SK-N-MC (cell line): Measurements from ENCODE around the gene ATP1B1.

Experiments used
- DNase-seq: peaks from one replicate; pipeline ENCODE4 v3.0.0-alpha.2; 2011; ENCODE audit warnings: low read depth, low spot score
- H3K27ac ChIP-seq: fragments of 200-600 bp; sonication (generic); 2 replicates; pipeline ENCODE4 v1.5.1; 2016; ENCODE audit warnings: mixed run types
- H3K36me3 ChIP-seq: fragments of 200-600 bp; sonication (generic); 2 replicates; pipeline ENCODE4 v1.6.1; 2017; ENCODE audit warnings: antibody characterized with exemption, low read length, mixed read lengths; ENCODE audit not compliant: insufficient read depth
- H3K4me3 ChIP-seq: fragments of 200-600 bp; sonication (generic); 2 replicates; pipeline ENCODE4 v1.5.1; 2016
- H3K9ac ChIP-seq: fragments of 200-600 bp; sonication (generic); 2 replicates; pipeline ENCODE4 v1.8.0; 2017; ENCODE audit warnings: mixed run types, mixed read lengths; ENCODE audit not compliant: insufficient read length
- H3K9me3 ChIP-seq: fragments of 200-600 bp; sonication (generic); 2 replicates; pipeline ENCODE4 v1.6.1; 2017; ENCODE audit warnings: low read depth, mild to moderate bottlenecking, antibody characterized with exemption, low read length, moderate library complexity, mixed read lengths
- EZH2 ChIP-seq: fragments of 200-600 bp; sonication (generic); IDR thresholded peaks from one replicate; pipeline ENCODE4 v1.6.1; 2017; ENCODE audit warnings: antibody characterized with exemption
- FOXP2 ChIP-seq: optimal IDR thresholded peaks from 2 replicates; pipeline ENCODE3; 2011; ENCODE audit warnings: mild to moderate bottlenecking, moderate library complexity; ENCODE audit not compliant: insufficient read depth; ENCODE audit errors: extremely low read length, control extremely low read depth
- POLR2AphosphoS5 ChIP-seq: IDR thresholded peaks from 2 replicates; pipeline ENCODE4 v1.6.1; 2012; ENCODE audit warnings: mild to moderate bottlenecking, low read depth, low read length, borderline replicate concordance

ATP1B1 gene

DNA sequence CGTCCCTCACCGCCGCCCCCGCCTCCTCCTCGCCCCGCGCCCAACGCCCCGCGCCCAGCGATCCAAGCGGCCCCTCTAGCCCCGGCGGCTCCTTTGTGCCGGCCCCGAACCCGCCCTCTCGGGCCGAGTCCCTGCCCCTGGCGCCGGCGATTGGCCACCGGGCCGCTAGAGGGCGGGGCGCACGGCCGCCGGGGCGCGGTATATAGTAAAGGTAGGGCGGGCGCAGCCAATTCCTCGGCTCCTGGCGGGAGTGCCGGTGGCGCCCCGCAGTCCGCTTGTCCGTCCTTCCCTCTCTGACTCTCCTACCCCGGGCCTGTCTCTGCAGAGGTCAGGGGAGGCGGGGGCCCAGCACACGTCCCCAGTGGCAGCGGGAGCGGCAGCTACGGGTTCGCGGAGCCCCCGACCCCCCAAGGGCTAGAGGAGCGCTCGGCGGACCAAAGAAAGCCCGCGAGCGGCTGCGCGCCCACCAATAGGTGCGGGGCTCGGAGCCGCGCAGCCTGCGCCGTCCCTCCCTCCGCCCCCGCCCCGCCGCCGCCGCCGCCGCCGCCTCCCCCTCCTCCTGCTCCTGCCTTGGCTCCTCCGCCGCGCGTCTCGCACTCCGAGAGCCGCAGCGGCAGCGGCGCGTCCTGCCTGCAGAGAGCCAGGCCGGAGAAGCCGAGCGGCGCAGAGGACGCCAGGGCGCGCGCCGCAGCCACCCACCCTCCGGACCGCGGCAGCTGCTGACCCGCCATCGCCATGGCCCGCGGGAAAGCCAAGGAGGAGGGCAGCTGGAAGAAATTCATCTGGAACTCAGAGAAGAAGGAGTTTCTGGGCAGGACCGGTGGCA is at the start of gene ATP1B1:
TSS of gene ATP1B1 (plus strand) at position 596 of the 826 bp plus-strand sequence. CDS start at position 736, 140 bp downstream.
- H3K9me3 ChIP-seq, result no peaks in the 10 kb centered on the region
- no peak for DNase-seq
- H3K4me3 ChIP-seq, result peak within 1 kb of the TSS; percentile 88
- H3K36me3 ChIP-seq, result no peaks in the 10 kb centered on the region
- no peak within 1 kb of the TSS for H3K27ac ChIP-seq
- no peak within 1 kb of the TSS for H3K9ac ChIP-seq
- TF ChIP-seq EZH2, result no peak
- TF ChIP-seq POLR2AphosphoS5, result peak; percentile 70; the same call in 1 of the 2 replicates
- TF ChIP-seq FOXP2, result no peak

- H3K4me3 ChIP-seq, result no peak overlapping the region
- DNase-seq, result no peak
- H3K27ac ChIP-seq, result no peak overlapping the region
- H3K9ac ChIP-seq, result no peak overlapping the region
- TF ChIP-seq FOXP2 (no peak), POLR2AphosphoS5 (no peak), EZH2 (no peak)
- H3K36me3 ChIP-seq, result no peaks in the 10 kb centered on the region
- H3K9me3 ChIP-seq, result no peaks in the 10 kb centered on the region
Measured at GRCh38 chr1:169059421-169059820, 47.1 kb upstream of the ATP1B1 start.

GRCh38 chr1:169060043-169060722 is 46.3 kb upstream of the ATP1B1 start:
- DNase-seq, result no peak
- H3K9ac ChIP-seq, result no peak overlapping the region

GRCh38 chr1:169060919-169061639 is 45.4 kb upstream of the ATP1B1 start:
- no peak for DNase-seq
- TF ChIP-seq POLR2AphosphoS5 (no peak), FOXP2 (no peak), EZH2 (no peak)
- Histone ChIP-seq H3K4me3 (no peak overlapping the region), H3K36me3 (no peaks in the 10 kb centered on the region), H3K9ac (no peak overlapping the region), H3K9me3 (no peaks in the 10 kb centered on the region), H3K27ac (no peak overlapping the region)

More at GRCh38 chr1:169060043-169060722, 46.3 kb upstream of the ATP1B1 start:
- no peaks in the 10 kb centered on the region for H3K36me3 ChIP-seq
- no peaks in the 10 kb centered on the region for H3K9me3 ChIP-seq
- TF ChIP-seq POLR2AphosphoS5 (no peak), EZH2 (no peak), FOXP2 (no peak)
- no peak overlapping the region for H3K4me3 ChIP-seq
- no peak overlapping the region for H3K27ac ChIP-seq

DNA sequence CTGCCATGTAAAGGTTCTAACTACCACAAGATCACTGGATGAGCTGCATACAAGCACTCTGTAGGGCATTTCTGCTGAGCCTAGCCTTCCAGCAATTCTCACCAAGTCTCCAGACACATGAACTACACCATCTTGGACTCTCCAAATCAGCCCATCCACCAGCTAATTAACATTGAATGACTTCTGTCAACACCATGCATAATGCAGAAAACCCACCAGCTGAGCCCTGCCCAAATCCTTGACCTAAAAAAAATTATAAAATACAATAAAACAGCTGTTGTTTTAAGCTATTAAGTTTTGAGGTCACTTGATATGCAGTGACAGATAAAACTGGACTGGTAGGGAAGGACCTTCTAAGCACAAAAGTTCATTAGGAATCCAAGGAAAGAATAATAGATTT is 44.3 kb upstream of the ATP1B1 start:
- Histone ChIP-seq H3K9ac (no peak overlapping the region), H3K9me3 (no peaks in the 10 kb centered on the region), H3K36me3 (no peaks in the 10 kb centered on the region), H3K27ac (no peak overlapping the region), H3K4me3 (no peak overlapping the region)
- DNase-seq, result no peak
- TF ChIP-seq POLR2AphosphoS5 (no peak), FOXP2 (no peak), EZH2 (no peak)

GRCh38 chr1:169064103-169064502 is 42.4 kb upstream of the ATP1B1 start:
- Histone ChIP-seq H3K9ac (no peak overlapping the region), H3K27ac (no peak overlapping the region), H3K4me3 (no peak overlapping the region), H3K9me3 (no peaks in the 10 kb centered on the region), H3K36me3 (no peaks in the 10 kb centered on the region)
- no peak for DNase-seq
- TF ChIP-seq POLR2AphosphoS5 (no peak), EZH2 (no peak), FOXP2 (no peak)

DNA sequence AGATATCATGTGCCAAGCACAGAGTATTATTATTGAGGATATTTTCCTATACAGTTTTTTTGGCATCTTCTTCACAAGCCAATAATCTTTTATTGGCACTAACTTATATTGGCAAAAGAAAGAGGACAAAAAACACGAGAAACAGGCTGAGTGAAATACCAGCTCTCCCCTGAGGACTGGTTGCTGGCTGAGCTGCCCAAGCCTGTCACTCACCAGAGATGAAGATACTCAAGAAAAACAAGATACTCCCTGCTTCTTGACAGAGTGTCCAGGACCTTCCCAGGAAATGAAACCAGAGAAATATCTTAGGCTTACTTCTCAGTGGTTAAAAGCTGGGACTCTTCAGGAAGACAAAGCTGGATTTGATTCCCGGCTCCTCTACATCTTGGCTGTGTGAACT is 35.9 kb upstream of the ATP1B1 start:
- DNase-seq, result no peak
- TF ChIP-seq FOXP2 (no peak), EZH2 (no peak), POLR2AphosphoS5 (no peak)
- H3K9me3 ChIP-seq, result no peaks in the 10 kb centered on the region
- no peaks in the 10 kb centered on the region for H3K36me3 ChIP-seq
- H3K9ac ChIP-seq, result no peak overlapping the region
- H3K4me3 ChIP-seq, result no peak overlapping the region
- H3K27ac ChIP-seq, result no peak overlapping the region

- H3K4me3 ChIP-seq, result no peak overlapping the region
- TF ChIP-seq FOXP2 (no peak), POLR2AphosphoS5 (no peak), EZH2 (no peak)
Measured at GRCh38 chr1:169070958-169071357, 35.5 kb upstream of the ATP1B1 start.

More at GRCh38 chr1:169070958-169071357, 35.5 kb upstream of the ATP1B1 start:
- DNase-seq, result no peak
- H3K9me3 ChIP-seq, result no peaks in the 10 kb centered on the region
- no peak overlapping the region for H3K27ac ChIP-seq
- no peaks in the 10 kb centered on the region for H3K36me3 ChIP-seq
- no peak overlapping the region for H3K9ac ChIP-seq
